ENCODE results near the gene NUTM2D. TPM values are rescaled to one million over a fixed set of nuclear protein-coding genes. Genes with fewer than 3 reads are reported as not detected.
"Not testable (repeated sequence)": the region's sequence is repeated elsewhere in the genome, so short reads cannot be mapped to it uniquely, and the experiment has no call there.

The NUTM2D gene
- total and polyA plus RNA-seq, 2 experiments from 2014 or later, result 0.06 to 0.65 TPM

DNA sequence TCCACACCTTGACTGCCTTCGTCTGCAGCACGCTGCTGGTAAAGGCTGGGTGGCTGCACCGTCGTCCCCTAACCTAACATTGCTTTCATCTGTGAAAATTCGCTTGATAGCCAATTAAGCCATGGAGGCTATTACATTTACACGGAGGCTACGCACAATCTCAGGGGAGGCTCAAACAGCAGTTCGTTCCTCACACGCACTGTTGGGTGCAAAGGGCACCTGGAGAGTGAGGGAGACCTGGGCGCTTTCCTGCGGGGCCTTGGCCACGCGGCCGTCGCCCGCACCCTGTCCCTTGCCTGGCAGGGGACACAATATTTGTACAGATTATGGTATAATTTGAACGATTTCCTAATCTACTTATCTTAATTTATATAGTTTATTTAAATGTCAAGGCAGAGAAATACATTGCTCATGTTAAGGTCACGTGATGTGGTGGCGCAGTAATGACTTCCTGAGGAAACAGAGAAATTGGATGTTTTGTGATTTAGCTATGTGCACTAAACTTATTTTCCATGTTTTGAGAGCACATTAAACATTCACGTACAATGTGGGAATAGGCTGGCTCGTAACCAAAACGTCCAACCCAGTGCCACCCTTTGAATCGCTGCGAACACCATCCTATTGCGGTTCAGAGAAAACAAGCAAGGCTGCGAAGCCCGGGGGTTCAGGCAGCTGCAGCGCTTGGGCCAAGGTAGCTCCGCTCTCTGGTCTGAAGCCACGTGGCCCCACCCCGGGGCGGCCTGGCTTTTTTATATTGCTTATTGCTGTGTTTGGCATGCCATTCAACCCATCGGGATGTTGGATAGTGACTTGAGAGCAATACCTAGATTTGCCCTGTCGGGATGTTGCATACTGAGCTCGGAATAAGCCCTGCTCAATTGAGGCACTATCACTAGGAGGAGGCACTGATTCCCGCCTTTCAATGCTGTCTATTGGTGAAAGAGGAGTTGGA is 50.2 kb downstream of the NUTM2D start:
- Histone ChIP-seq H3K4me3 (0 out of 2 replicates have a peak overlapping the region, but pooled peaks have one; percentile 22), H2AFZ (peak overlapping the region; percentile 60; the same call in 1 of the 2 replicates)
- H3K27me3 ChIP-seq (replicated peaks; ENCODE audit: insufficient read depth); H3K9me3 ChIP-seq (ENCODE audit: low read depth); H3K27ac ChIP-seq; H3K4me2 ChIP-seq (ENCODE audit: unreplicated experiment); H3K36me3 ChIP-seq (ENCODE audit: low read depth); H3F3A ChIP-seq (ENCODE audit: insufficient read depth); H3K9ac ChIP-seq; H3K9me2 ChIP-seq (ENCODE audit: insufficient read depth); DNase-seq; H3K79me2 ChIP-seq (ENCODE audit: insufficient read depth); H3K4me1 ChIP-seq (ENCODE audit: insufficient read depth); H4K20me1 ChIP-seq (ENCODE audit: insufficient read depth); in situ Hi-C loops (cut with MboI): not testable (repeated sequence)
- WGBS, 2 experiments (ENCODE audit: low coverage in 1 of 2, low lambda C conversion rate in 2 of 2, missing lambda C conversion rate in 2 of 2), result 37 to 39% methylated on average over 36 of the region's 36 CpGs

DNA sequence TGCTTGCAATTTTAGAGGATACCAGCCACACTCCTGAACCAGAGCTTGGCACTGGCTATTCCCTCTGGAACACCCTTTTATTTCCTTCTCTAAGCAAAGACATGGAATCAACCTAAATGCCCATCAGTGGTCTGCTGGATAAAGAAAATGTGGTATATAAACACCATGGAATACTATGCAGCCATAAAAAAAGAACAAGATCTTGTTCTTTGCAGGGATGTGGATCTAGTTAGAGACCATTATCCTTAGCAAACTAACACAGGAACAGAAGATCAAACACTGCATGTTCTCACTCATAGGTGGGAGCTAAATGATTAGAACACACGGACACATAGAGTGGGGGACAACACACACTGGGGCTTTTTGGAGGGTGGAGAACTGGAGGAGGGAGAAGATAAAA is 56.4 kb downstream of the NUTM2D start:
- H2AFZ ChIP-seq; H3K79me2 ChIP-seq (ENCODE audit: insufficient read depth); H3K9me2 ChIP-seq (ENCODE audit: insufficient read depth); H4K20me1 ChIP-seq (ENCODE audit: insufficient read depth); H3K27ac ChIP-seq; DNase-seq; H3F3A ChIP-seq (ENCODE audit: insufficient read depth); H3K9ac ChIP-seq; H3K27me3 ChIP-seq (replicated peaks; ENCODE audit: insufficient read depth); H3K4me3 ChIP-seq; H3K4me2 ChIP-seq (ENCODE audit: unreplicated experiment); H3K9me3 ChIP-seq (ENCODE audit: low read depth); in situ Hi-C loops (cut with MboI); H3K4me1 ChIP-seq (ENCODE audit: insufficient read depth); H3K36me3 ChIP-seq (ENCODE audit: low read depth): not testable (repeated sequence)
- 81 to 84% methylated on average over 1 of the region's 1 CpG for WGBS, 2 experiments (ENCODE audit: low coverage in 1 of 2, low lambda C conversion rate in 2 of 2, missing lambda C conversion rate in 2 of 2)

Small RNAs within 50 kb of the gene (small RNA-seq; reads per million reads assigned to genes)
- not detected for gene AL355334.1 (ENCODE audit: low read depth, low replicate concordance)

Other genes starting within 250 kb of the NUTM2D start
- 0.11 and 1.0 TPM in 2 replicates for gene NUTM2A, start 132.3 kb upstream of the NUTM2D start, total RNA-seq (2014; rRNA removed; shearing (Covaris generic))
- not detected in 2 replicates for gene NUTM2A, start 132.3 kb upstream of the NUTM2D start, polyA plus RNA-seq (2016; fragmentation: Nextera tagmentation; extraction: Ambion mirVana)
- gene MINPP1, start 147.1 kb downstream of the NUTM2D start, total RNA-seq (2014; rRNA removed; shearing (Covaris generic)), result 42.4 and 45.8 TPM in 2 replicates
- gene MINPP1, start 147.1 kb downstream of the NUTM2D start, polyA plus RNA-seq (2016; fragmentation: Nextera tagmentation; extraction: Ambion mirVana), result 45.7 and 46.0 TPM in 2 replicates

All from GM23248 (cell line).